ENCODE data around the gene ERN1. TPM values are rescaled to one million over a fixed set of nuclear protein-coding genes. Genes with fewer than 3 reads are reported as not detected.
A peak's percentile ranks its signal among the peaks of the same experiment; 100 is the strongest.
"Not testable (repeated sequence)": the region's sequence is repeated elsewhere in the genome, so short reads cannot be mapped to it uniquely, and the experiment has no call there.

Gene ERN1
- 10 to 100 TPM in 2 of 4 donors, 1 to 10 TPM in 2; 8.8 to 10.7 (median 9.5) TPM for polyA plus RNA-seq (ENCODE audit: insufficient read length in 4 of 4)

- DNase-seq (ENCODE audit: low read depth in 4 of 4, low spot score in 3 of 4): peak in 3 of 4 donors; percentile 81 to 85 (median 85)
Observed at GRCh38 chr17:64129765-64130558, at the start of gene ERN1. Gene ERN1, minus strand, starts transcription at chr17:64130144. Its CDS starts 115 bp downstream, at chr17:64130029.

- DNase-seq (ENCODE audit: low read depth in 4 of 4, low spot score in 3 of 4): not testable (repeated sequence)
Observed at GRCh38 chr17:64179024-64179423, 49.1 kb upstream of the ERN1 start.

- no peak for DNase-seq (ENCODE audit: low read depth in 4 of 4, low spot score in 3 of 4)
Observed at GRCh38 chr17:64178011-64178825, 48.3 kb upstream of the ERN1 start.

- no peak for DNase-seq (ENCODE audit: low read depth in 4 of 4, low spot score in 3 of 4)
Observed at GRCh38 chr17:64177311-64178010, 47.5 kb upstream of the ERN1 start.

GRCh38 chr17:64176556-64176955, 46.6 kb upstream of the ERN1 start:
- DNase-seq (ENCODE audit: low read depth in 4 of 4, low spot score in 3 of 4): no peak

- no peak for DNase-seq (ENCODE audit: low read depth in 4 of 4, low spot score in 3 of 4)
Observed at GRCh38 chr17:64174686-64175456, 44.9 kb upstream of the ERN1 start.

- DNase-seq (ENCODE audit: low read depth in 4 of 4, low spot score in 3 of 4): no peak
Observed at GRCh38 chr17:64173646-64174045, 43.7 kb upstream of the ERN1 start.

- DNase-seq (ENCODE audit: low read depth in 4 of 4, low spot score in 3 of 4): no peak
Observed at GRCh38 chr17:64172510-64172909, 42.6 kb upstream of the ERN1 start.

- DNase-seq (ENCODE audit: low read depth in 4 of 4, low spot score in 3 of 4): no peak
Observed at GRCh38 chr17:64171041-64171440, 41.1 kb upstream of the ERN1 start.

GRCh38 chr17:64170286-64170685, 40.3 kb upstream of the ERN1 start:
- no peak for DNase-seq (ENCODE audit: low read depth in 4 of 4, low spot score in 3 of 4)

- DNase-seq (ENCODE audit: low read depth in 4 of 4, low spot score in 3 of 4): not testable (repeated sequence)
Observed at GRCh38 chr17:64167666-64168065, 37.7 kb upstream of the ERN1 start.

- no peak for DNase-seq (ENCODE audit: low read depth in 4 of 4, low spot score in 3 of 4)
Observed at GRCh38 chr17:64166876-64167275, 36.9 kb upstream of the ERN1 start.

GRCh38 chr17:64165347-64165746, 35.4 kb upstream of the ERN1 start:
- DNase-seq (ENCODE audit: low read depth in 4 of 4, low spot score in 3 of 4): no peak

GRCh38 chr17:64164596-64165285, 34.8 kb upstream of the ERN1 start:
- no peak for DNase-seq (ENCODE audit: low read depth in 4 of 4, low spot score in 3 of 4)

- DNase-seq (ENCODE audit: low read depth in 4 of 4, low spot score in 3 of 4): no peak
Observed at GRCh38 chr17:64163468-64163867, 33.5 kb upstream of the ERN1 start.

GRCh38 chr17:64162554-64162953, 32.6 kb upstream of the ERN1 start:
- DNase-seq (ENCODE audit: low read depth in 4 of 4, low spot score in 3 of 4): no peak

- no peak for DNase-seq (ENCODE audit: low read depth in 4 of 4, low spot score in 3 of 4)
Observed at GRCh38 chr17:64161380-64162176, 31.6 kb upstream of the ERN1 start.

- DNase-seq (ENCODE audit: low read depth in 4 of 4, low spot score in 3 of 4): no peak
Observed at GRCh38 chr17:64160378-64160777, 30.4 kb upstream of the ERN1 start.
